HepG2 (cell line): ENCODE results near the gene FAM170B.

ENCODE experiments used
- AKAP8 ChIP-seq: sonication (generic); formaldehyde crosslinking; IDR thresholded peaks from 2 replicates; pipeline ENCODE4 v1.5.1; 2020; ENCODE audit warnings: mild to moderate bottlenecking, missing genetic modification reagents
- ATF1 ChIP-seq: IDR thresholded peaks from 2 replicates; pipeline ENCODE4 v1.6.1; 2016; ENCODE audit warnings: mild to moderate bottlenecking, control low read depth
- FOXA1 ChIP-seq, 2 experiments: fragments of 450-650 bp in 1 of 2; sonication (generic) in 1 of 2; formaldehyde crosslinking in 1 of 2; IDR thresholded peaks; 2 replicates each; pipeline versions ENCODE4 v1.4.0 to v1.6.1; 2016 to 2020; ENCODE audit warnings: missing genetic modification reagents in 1 of 2
- IRF2 ChIP-seq: IDR thresholded peaks from 2 replicates; pipeline ENCODE4 v1.6.1; 2018; ENCODE audit warnings: missing genetic modification reagents, missing compliant biosample characterization
- KMT2B ChIP-seq: IDR thresholded peaks from 2 replicates; pipeline ENCODE4 v1.6.1; 2016; ENCODE audit warnings: missing genetic modification reagents, missing compliant biosample characterization
- PITX1 ChIP-seq: sonication (generic); formaldehyde crosslinking; IDR thresholded peaks from 2 replicates; pipeline ENCODE4 v1.5.1; 2020; ENCODE audit warnings: mild to moderate bottlenecking, missing genetic modification reagents
- POGK ChIP-seq: sonication (generic); formaldehyde crosslinking; conservative IDR thresholded peaks from 2 replicates; pipeline ENCODE4 v1.8.0; 2022; ENCODE audit warnings: mild to moderate bottlenecking, moderate library complexity, missing genetic modification reagents
- POLR2AphosphoS5 ChIP-seq: IDR thresholded peaks from 2 replicates; pipeline ENCODE4 v1.6.1; 2012; ENCODE audit warnings: low read depth, low read length
- SKIL ChIP-seq: sonication (generic); formaldehyde crosslinking; IDR thresholded peaks from 2 replicates; pipeline ENCODE4 v1.8.0; 2022; ENCODE audit warnings: missing genetic modification reagents, mild to moderate bottlenecking, moderate library complexity, borderline replicate concordance
- TAF1 ChIP-seq: sonication (generic); formaldehyde crosslinking; IDR thresholded peaks from 2 replicates; pipeline ENCODE4 v1.4.0; 2020; ENCODE audit warnings: missing genetic modification reagents
- U2AF2 ChIP-seq: fragments of 200-400 bp; formaldehyde crosslinking; IDR thresholded peaks from 2 replicates; pipeline ENCODE4 v1.6.1; 2017; ENCODE audit warnings: low read depth, mild to moderate bottlenecking, low read length
- ZBTB33 ChIP-seq: sonication (generic); formaldehyde crosslinking; IDR thresholded peaks from 2 replicates; pipeline ENCODE4 v1.4.0; 2020; ENCODE audit warnings: missing genetic modification reagents
- ZHX1 ChIP-seq: sonication (generic); formaldehyde crosslinking; IDR thresholded peaks from 2 replicates; pipeline ENCODE4 v1.8.1; 2022; ENCODE audit warnings: low read depth, mild to moderate bottlenecking, missing genetic modification reagents
- TF ChIP-seq, protein P1 (sequence below): sonication (generic); formaldehyde crosslinking; IDR thresholded peaks from 2 replicates; pipeline ENCODE4 v1.5.0; 2020; ENCODE audit warnings: mild to moderate bottlenecking, missing genetic modification reagents, moderate library complexity

- TF ChIP-seq POGK (CRISPR knock-in tag) = no peak
- no peak for TF ChIP-seq ATF1 (CRISPR knock-in tag)
- TF ChIP-seq IRF2 = no peak
- no peak for TF ChIP-seq ZHX1
- no peak for TF ChIP-seq ZBTB33
- TF ChIP-seq TAF1 = no peak
- no peak for TF ChIP-seq SKIL (CRISPR knock-in tag)
- TF ChIP-seq, protein P1, sequence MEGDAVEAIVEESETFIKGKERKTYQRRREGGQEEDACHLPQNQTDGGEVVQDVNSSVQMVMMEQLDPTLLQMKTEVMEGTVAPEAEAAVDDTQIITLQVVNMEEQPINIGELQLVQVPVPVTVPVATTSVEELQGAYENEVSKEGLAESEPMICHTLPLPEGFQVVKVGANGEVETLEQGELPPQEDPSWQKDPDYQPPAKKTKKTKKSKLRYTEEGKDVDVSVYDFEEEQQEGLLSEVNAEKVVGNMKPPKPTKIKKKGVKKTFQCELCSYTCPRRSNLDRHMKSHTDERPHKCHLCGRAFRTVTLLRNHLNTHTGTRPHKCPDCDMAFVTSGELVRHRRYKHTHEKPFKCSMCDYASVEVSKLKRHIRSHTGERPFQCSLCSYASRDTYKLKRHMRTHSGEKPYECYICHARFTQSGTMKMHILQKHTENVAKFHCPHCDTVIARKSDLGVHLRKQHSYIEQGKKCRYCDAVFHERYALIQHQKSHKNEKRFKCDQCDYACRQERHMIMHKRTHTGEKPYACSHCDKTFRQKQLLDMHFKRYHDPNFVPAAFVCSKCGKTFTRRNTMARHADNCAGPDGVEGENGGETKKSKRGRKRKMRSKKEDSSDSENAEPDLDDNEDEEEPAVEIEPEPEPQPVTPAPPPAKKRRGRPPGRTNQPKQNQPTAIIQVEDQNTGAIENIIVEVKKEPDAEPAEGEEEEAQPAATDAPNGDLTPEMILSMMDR (CRISPR knock-in tag) = no peak
- no peak for TF ChIP-seq PITX1 (CRISPR knock-in tag)
- TF ChIP-seq KMT2B (CRISPR knock-in tag) = no peak
- no peak for TF ChIP-seq AKAP8
- no peak for TF ChIP-seq U2AF2
- no peak for TF ChIP-seq FOXA1 (IDR thresholded peaks at IDR 0.05)
- no peak for TF ChIP-seq FOXA1 (CRISPR knock-in tag; IDR thresholded peaks at IDR 0.05)
- TF ChIP-seq POLR2AphosphoS5 = no peak
Observed at GRCh38 chr10:49111320-49111698, 22.5 kb downstream of the FAM170B start.
